ENCODE results near the gene SETD1B. TPM values are rescaled to one million over a fixed set of nuclear protein-coding genes. Genes with fewer than 3 reads are reported as not detected.
"Not testable (repeated sequence)": the region's sequence is repeated elsewhere in the genome, so short reads cannot be mapped to it uniquely, and the experiment has no call there.

Gene SETD1B
- total RNA-seq, 1 experiment from 2014 or later = 2.0 TPM

- in situ Hi-C loops (cut with HindIII; ENCODE audit: low pct_unique_long_range_greater_than_20kb, low sequenced_read_pairs) = no loop called here
- DNase-seq (ENCODE audit: low read depth, low spot score) = peak; percentile 16
Observed at GRCh38 chr12:121858662-121859572, 55.1 kb downstream of the SETD1B start, which contains the start of gene HPD. Gene HPD (minus strand): TSS chr12:121858859. CDS start chr12:121858823, 36 bp downstream.

GRCh38 chr12:121860257-121860656 is 56.4 kb downstream of the SETD1B start:
- DNase-seq (ENCODE audit: low read depth, low spot score) = no peak
- in situ Hi-C loops (cut with HindIII; ENCODE audit: low pct_unique_long_range_greater_than_20kb, low sequenced_read_pairs) = no loop called here

- DNase-seq (ENCODE audit: low read depth, low spot score); in situ Hi-C loops (cut with HindIII; ENCODE audit: low pct_unique_long_range_greater_than_20kb, low sequenced_read_pairs): not testable (repeated sequence)
Observed at GRCh38 chr12:121860699-121861098, 56.9 kb downstream of the SETD1B start.

DNA sequence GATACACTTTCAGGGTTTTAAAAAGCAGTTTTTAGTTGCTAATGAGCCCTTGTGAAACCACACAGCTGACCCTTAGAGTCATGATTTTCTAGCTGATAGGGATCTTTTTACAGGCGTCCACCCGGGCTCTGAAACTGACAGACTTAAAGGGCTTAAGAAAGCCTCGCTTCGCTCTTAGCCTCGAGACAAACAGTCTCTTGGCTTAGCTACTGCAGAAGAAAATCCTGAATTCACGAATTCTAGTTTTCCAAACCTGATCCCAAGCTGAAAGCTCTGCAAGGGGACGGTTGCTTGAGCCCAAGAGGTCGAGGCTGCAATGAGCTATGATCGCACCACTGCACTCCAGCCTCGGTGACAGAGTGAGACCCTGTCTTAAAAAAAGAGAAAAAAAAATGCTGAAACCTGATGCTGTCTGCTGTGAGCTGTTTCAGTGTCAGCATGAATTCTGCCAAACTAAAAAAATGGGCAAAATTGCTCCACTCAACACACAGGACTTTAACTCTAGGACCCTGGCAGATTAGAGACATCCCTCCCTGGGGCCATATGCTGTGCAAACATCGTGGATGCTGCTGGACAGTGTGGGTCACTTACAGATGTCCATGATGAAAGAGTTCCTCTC is 57.9 kb downstream of the SETD1B start:
- DNase-seq (ENCODE audit: low read depth, low spot score) = no peak

DNA sequence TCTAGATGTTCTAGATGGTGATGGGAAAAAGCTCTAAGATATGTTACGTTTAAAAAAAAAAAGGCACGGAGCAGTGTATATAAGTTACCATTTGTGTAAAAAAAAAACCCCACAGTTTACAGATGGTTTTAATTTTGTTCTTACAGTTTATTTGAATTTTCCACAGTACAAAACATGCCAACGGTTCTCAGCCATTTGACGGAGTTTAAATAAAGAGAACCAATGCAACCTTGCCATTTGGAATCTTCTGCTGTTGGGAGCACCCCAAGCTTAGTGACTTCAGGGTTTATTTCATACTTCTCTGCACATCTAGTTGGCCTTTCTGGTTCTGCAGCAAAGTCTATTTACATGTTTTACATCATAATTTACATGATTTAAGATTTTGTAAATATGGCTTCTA is 62.5 kb downstream of the SETD1B start:
- in situ Hi-C loops (cut with HindIII; ENCODE audit: low pct_unique_long_range_greater_than_20kb, low sequenced_read_pairs) = no loop called here
- DNase-seq (ENCODE audit: low read depth, low spot score) = no peak

More for the DNA sequence above, 57.9 kb downstream of the SETD1B start:
- in situ Hi-C loops (cut with HindIII; ENCODE audit: low pct_unique_long_range_greater_than_20kb, low sequenced_read_pairs) = no loop called here

DNA sequence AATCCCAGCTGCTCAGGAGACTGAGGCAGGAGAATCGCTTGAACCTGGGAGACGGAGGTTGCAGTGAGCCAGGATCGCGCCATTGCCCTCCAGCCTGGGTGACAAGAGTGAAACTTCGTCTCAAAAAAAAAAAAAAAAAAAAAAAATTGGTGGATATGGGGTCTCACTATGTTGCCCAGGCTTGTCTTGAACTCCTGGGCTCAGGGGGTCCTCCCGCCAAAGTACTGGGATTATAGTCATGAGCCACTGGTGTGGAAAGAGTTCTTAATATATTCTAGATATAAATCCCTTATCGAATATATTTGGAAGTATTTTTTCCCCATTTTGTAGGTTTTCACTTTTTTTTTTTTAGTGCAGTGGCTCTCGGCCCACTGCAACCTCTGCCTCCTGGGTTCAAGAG is 65.4 kb downstream of the SETD1B start:
- in situ Hi-C loops (cut with HindIII; ENCODE audit: low pct_unique_long_range_greater_than_20kb, low sequenced_read_pairs); DNase-seq (ENCODE audit: low read depth, low spot score): not testable (repeated sequence)

- no peak for DNase-seq (ENCODE audit: low read depth, low spot score)
- in situ Hi-C loops (cut with HindIII; ENCODE audit: low pct_unique_long_range_greater_than_20kb, low sequenced_read_pairs) = no loop called here
Observed at GRCh38 chr12:121871467-121871866, 67.7 kb downstream of the SETD1B start.

- DNase-seq (ENCODE audit: low read depth, low spot score) = peak; percentile 28
Observed at GRCh38 chr12:121872546-121873215, 68.9 kb downstream of the SETD1B start.

DNA sequence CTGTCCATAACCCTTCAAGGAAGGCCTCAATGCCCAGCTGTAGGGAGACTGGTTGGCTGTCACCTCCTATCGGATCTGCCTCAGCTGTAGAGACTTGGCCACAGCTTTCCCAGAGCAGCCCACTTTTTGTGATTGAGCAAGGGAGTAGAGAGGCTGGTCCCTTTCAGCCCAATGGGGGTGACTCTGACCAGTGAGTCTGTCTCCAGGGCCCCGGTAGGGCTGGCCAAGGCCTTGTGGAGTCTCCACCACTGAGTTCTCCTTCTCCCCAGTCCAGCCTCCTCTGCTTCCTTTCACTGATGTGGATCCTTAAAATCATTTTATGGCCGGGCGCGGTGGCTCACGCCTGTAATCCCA is 69.4 kb downstream of the SETD1B start:
- in situ Hi-C loops (cut with HindIII; ENCODE audit: low pct_unique_long_range_greater_than_20kb, low sequenced_read_pairs) = no loop called here
- no peak for DNase-seq (ENCODE audit: low read depth, low spot score)

More at GRCh38 chr12:121872546-121873215, 68.9 kb downstream of the SETD1B start:
- in situ Hi-C loops (cut with HindIII; ENCODE audit: low pct_unique_long_range_greater_than_20kb, low sequenced_read_pairs) = no loop called here

DNA sequence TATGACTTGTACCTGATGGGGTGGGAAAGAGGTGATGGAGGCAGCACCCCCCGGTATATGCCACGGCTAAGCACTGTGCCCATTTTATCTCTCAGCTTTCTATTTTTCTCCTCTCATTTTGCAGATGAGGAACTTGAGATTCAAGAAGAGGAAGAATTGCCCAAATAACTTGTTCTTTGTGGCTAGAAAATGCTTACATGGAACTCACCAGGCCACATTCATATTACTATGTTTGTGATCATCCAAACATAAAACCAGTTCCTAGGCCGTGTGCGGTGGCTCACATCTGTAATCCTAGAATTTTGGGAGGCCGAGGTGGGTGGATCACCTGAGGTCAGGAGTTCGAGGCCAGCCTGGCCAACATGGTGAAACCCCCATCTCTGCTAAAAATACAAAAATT is 70.3 kb downstream of the SETD1B start:
- in situ Hi-C loops (cut with HindIII; ENCODE audit: low pct_unique_long_range_greater_than_20kb, low sequenced_read_pairs) = no loop called here
- DNase-seq (ENCODE audit: low read depth, low spot score) = no peak

GRCh38 chr12:121875582-121875981 is 71.8 kb downstream of the SETD1B start:
- in situ Hi-C loops (cut with HindIII; ENCODE audit: low pct_unique_long_range_greater_than_20kb, low sequenced_read_pairs) = no loop called here
- no peak for DNase-seq (ENCODE audit: low read depth, low spot score)

- DNase-seq (ENCODE audit: low read depth, low spot score); in situ Hi-C loops (cut with HindIII; ENCODE audit: low pct_unique_long_range_greater_than_20kb, low sequenced_read_pairs): not testable (repeated sequence)
Observed at GRCh38 chr12:121876080-121876447, 72.3 kb downstream of the SETD1B start.

Small RNAs within 50 kb of the gene (small RNA-seq; reads per million reads assigned to genes)
- 0 reads per million in 2 experiments for gene AC069503.3

Other genes starting within 250 kb of the SETD1B start
- gene KDM2B, start 223.0 kb upstream of the SETD1B start, total RNA-seq (2014; rRNA removed; shearing (Covaris generic)) = 24.4 and 30.4 TPM in 2 replicates
- gene ORAI1, start 177.5 kb upstream of the SETD1B start, total RNA-seq (2014; rRNA removed; shearing (Covaris generic)) = 16.9 and 22.2 TPM in 2 replicates
- gene MORN3, start 134.4 kb upstream of the SETD1B start, total RNA-seq (2014; rRNA removed; shearing (Covaris generic)) = 0.13 TPM in 1 of 2 replicates, not detected in the other
- 13.6 and 14.2 TPM in 2 replicates for gene TMEM120B, start 91.3 kb upstream of the SETD1B start, total RNA-seq (2014; rRNA removed; shearing (Covaris generic))
- gene RHOF, start 10.3 kb upstream of the SETD1B start, total RNA-seq (2014; rRNA removed; shearing (Covaris generic)) = 5.3 and 5.7 TPM in 2 replicates
- gene HPD, start 54.9 kb downstream of the SETD1B start, total RNA-seq (2014; rRNA removed; shearing (Covaris generic)) = not detected in 2 replicates
- gene PSMD9, start 84.8 kb downstream of the SETD1B start, total RNA-seq (2014; rRNA removed; shearing (Covaris generic)) = 75.9 and 95.1 TPM in 2 replicates
- 3.3 and 5.3 TPM in 2 replicates for gene CFAP251, start 114.6 kb downstream of the SETD1B start, total RNA-seq (2014; rRNA removed; shearing (Covaris generic))
- gene BCL7A, start 217.9 kb downstream of the SETD1B start, total RNA-seq (2014; rRNA removed; shearing (Covaris generic)) = 11.7 and 14.4 TPM in 2 replicates

Measured in SK-MEL-5 (cell line).